DOHH2 (cell line): ENCODE results near the gene ABCF2.

ENCODE experiments used
- H3F3A ChIP-seq: fragments of 200-600 bp; sonication (generic), shearing (Covaris generic); 2 replicates; pipeline ENCODE4 v1.6.0; 2016; ENCODE audit warnings: antibody characterized with exemption, mild to moderate bottlenecking; ENCODE audit not compliant: control insufficient read depth, insufficient read depth
- H3K27ac ChIP-seq: fragments of 200-600 bp; sonication (generic); 2 replicates; pipeline ENCODE4 v1.5.1; 2014; ENCODE audit warnings: low read depth, mild to moderate bottlenecking, low read length, moderate library complexity
- H3K27me3 ChIP-seq: fragments of 200-600 bp; sonication (generic); 2 replicates; pipeline ENCODE4 v1.6.1; 2014; ENCODE audit warnings: mild to moderate bottlenecking, low read length, mixed read lengths; ENCODE audit not compliant: control insufficient read depth
- H3K36me3 ChIP-seq: fragments of 200-600 bp; sonication (generic); 2 replicates; pipeline ENCODE4 v1.6.1; 2014; ENCODE audit warnings: mild to moderate bottlenecking, low read length, moderate library complexity, mixed read lengths; ENCODE audit not compliant: control insufficient read depth
- H3K4me1 ChIP-seq: fragments of 200-600 bp; sonication (generic); 2 replicates; pipeline ENCODE4 v1.6.1; 2014; ENCODE audit warnings: mild to moderate bottlenecking, low read length, mixed read lengths; ENCODE audit not compliant: control insufficient read depth
- H3K4me2 ChIP-seq: fragments of 200-600 bp; sonication (generic); 2 replicates; pipeline ENCODE4 v1.6.0; 2014; ENCODE audit warnings: mild to moderate bottlenecking, low read length, moderate library complexity
- H3K4me3 ChIP-seq: fragments of 200-600 bp; sonication (generic); 2 replicates; pipeline ENCODE4 v1.5.1; 2014; ENCODE audit warnings: mild to moderate bottlenecking, low read length, mixed read lengths
- H3K79me2 ChIP-seq: fragments of 200-600 bp; sonication (generic); 2 replicates; pipeline ENCODE4 v1.6.1; 2014; ENCODE audit warnings: mild to moderate bottlenecking, low read length, mixed read lengths; ENCODE audit not compliant: control insufficient read depth
- H3K9me2 ChIP-seq: fragments of 200-600 bp; sonication (generic); replicated peaks from 2 replicates; pipeline ENCODE4 v1.6.1; 2014; ENCODE audit warnings: mild to moderate bottlenecking, low read length, mixed read lengths; ENCODE audit not compliant: control insufficient read depth
- H3K9me3 ChIP-seq: fragments of 200-600 bp; sonication (generic); 2 replicates; pipeline ENCODE4 v1.6.1; 2014; ENCODE audit warnings: antibody characterized with exemption, low read length, mixed read lengths; ENCODE audit not compliant: control insufficient read depth, insufficient read depth
- H4K20me1 ChIP-seq: fragments of 200-600 bp; sonication (generic); 2 replicates; pipeline ENCODE4 v1.6.0; 2014; ENCODE audit warnings: low read depth, mild to moderate bottlenecking, antibody characterized with exemption, low read length, moderate library complexity; ENCODE audit not compliant: control insufficient read depth, insufficient read depth
- CTCF ChIP-seq: fragments of 200-600 bp; sonication (generic); IDR thresholded peaks from one replicate; pipeline ENCODE4 v1.5.1; 2014; ENCODE audit warnings: antibody characterized with exemption, mild to moderate bottlenecking, low read depth, low read length; ENCODE audit not compliant: poor library complexity, severe bottlenecking
- EZH2phosphoT487 ChIP-seq: fragments of 200-600 bp; sonication (generic); IDR thresholded peaks from 2 replicates; pipeline ENCODE4 v1.6.1; 2017; ENCODE audit warnings: borderline replicate concordance, mild to moderate bottlenecking, antibody characterized with exemption, low read length, moderate library complexity, mixed read lengths

The ABCF2 gene

GRCh38 chr7:151231080-151231479, 4.1 kb upstream of the ABCF2 start:
- Histone ChIP-seq H4K20me1 (peaks cover 9% of the 10 kb centered on the region; the same call in 1 of the 2 replicates), H3K36me3 (peaks cover 23% of the 10 kb centered on the region), H3K4me1 (peaks cover 33% of the 10 kb centered on the region), H3K27me3 (no peaks in the 10 kb centered on the region), H3K4me3 (no peak overlapping the region), H3K9me3 (no peaks in the 10 kb centered on the region), H3K79me2 (peaks cover 46% of the 10 kb centered on the region), H3K27ac (no peak overlapping the region), H3F3A (peaks cover 4% of the 10 kb centered on the region; the same call in 1 of the 2 replicates), H3K9me2 (no peaks in the 10 kb centered on the region), H3K4me2 (peak overlapping the region; percentile 94; the same call in 1 of the 2 replicates)
- no peak for TF ChIP-seq EZH2phosphoT487
- TF ChIP-seq CTCF, result no peak

GRCh38 chr7:151229249-151229648, 2.2 kb upstream of the ABCF2 start:
- Histone ChIP-seq H3K27me3 (no peaks in the 10 kb centered on the region), H3K4me3 (no peak overlapping the region), H3K79me2 (peaks cover 54% of the 10 kb centered on the region), H3K27ac (no peak overlapping the region), H4K20me1 (peaks cover 19% of the 10 kb centered on the region; the same call in 1 of the 2 replicates), H3K4me1 (peaks cover 43% of the 10 kb centered on the region), H3K4me2 (no peak overlapping the region), H3K36me3 (peaks cover 28% of the 10 kb centered on the region), H3K9me2 (no peaks in the 10 kb centered on the region), H3F3A (peaks cover 4% of the 10 kb centered on the region; the same call in 1 of the 2 replicates), H3K9me3 (no peaks in the 10 kb centered on the region)
- no peak for TF ChIP-seq CTCF
- TF ChIP-seq EZH2phosphoT487, result no peak

- H3K27me3 ChIP-seq, result no peaks in the 10 kb centered on the region
- peak overlapping the region; percentile 90 for H3K4me2 ChIP-seq
- peaks cover 46% of the 10 kb centered on the region for H3K79me2 ChIP-seq
- TF ChIP-seq EZH2phosphoT487, result no peak
- no peak for TF ChIP-seq CTCF
- peaks cover 35% of the 10 kb centered on the region for H3K36me3 ChIP-seq
- peaks cover 4% of the 10 kb centered on the region; the same call in 1 of the 2 replicates for H3F3A ChIP-seq
- H4K20me1 ChIP-seq, result peaks cover 18% of the 10 kb centered on the region; the same call in 1 of the 2 replicates
- H3K9me2 ChIP-seq, result no peaks in the 10 kb centered on the region
- H3K9me3 ChIP-seq, result no peaks in the 10 kb centered on the region
- H3K27ac ChIP-seq, result no peak overlapping the region
- peak overlapping the region; percentile 75 for H3K4me3 ChIP-seq
- H3K4me1 ChIP-seq, result peaks cover 33% of the 10 kb centered on the region
These were observed 1.2 kb upstream of the ABCF2 start for GRCh38 chr7:151228024-151228866.
